ENCODE data around the gene UBE2L5. TPM values are rescaled to one million over a fixed set of nuclear protein-coding genes. Genes with fewer than 3 reads are reported as not detected.

The UBE2L5 gene
- total and polyA plus RNA-seq, 2 experiments from 2014 or later = not detected

DNA sequence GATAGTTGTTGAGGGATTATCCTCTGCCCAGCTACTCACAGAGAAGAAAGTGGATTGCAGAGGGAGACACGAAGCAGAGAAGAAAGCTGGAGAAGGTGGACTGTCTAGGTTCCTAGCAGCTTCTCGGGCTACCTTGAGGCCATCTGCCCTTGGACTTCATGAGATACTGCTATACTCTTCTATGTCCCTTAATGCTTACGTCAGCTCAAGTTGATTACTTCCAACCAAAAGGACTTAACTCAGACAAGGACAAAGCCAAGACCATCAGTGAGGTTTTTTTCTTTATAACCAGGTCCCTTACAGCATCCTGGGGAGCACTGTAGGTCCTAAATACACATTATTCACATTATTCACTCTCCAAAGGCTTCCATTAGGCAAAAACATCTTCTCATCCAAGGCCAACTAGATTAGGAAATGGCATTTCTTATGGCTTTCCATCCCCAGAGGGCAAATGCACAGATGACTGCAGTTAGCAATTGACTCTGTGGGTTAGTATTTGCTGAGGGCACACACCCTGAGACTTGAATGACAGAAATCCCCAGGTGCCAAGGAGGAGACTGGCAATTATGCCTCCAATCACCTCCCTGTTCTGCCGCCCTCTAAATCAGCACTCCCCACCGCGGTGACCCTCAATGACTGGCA lies 4.1 kb upstream of the UBE2L5 start (continued):
- TF ChIP-seq, protein P1, sequence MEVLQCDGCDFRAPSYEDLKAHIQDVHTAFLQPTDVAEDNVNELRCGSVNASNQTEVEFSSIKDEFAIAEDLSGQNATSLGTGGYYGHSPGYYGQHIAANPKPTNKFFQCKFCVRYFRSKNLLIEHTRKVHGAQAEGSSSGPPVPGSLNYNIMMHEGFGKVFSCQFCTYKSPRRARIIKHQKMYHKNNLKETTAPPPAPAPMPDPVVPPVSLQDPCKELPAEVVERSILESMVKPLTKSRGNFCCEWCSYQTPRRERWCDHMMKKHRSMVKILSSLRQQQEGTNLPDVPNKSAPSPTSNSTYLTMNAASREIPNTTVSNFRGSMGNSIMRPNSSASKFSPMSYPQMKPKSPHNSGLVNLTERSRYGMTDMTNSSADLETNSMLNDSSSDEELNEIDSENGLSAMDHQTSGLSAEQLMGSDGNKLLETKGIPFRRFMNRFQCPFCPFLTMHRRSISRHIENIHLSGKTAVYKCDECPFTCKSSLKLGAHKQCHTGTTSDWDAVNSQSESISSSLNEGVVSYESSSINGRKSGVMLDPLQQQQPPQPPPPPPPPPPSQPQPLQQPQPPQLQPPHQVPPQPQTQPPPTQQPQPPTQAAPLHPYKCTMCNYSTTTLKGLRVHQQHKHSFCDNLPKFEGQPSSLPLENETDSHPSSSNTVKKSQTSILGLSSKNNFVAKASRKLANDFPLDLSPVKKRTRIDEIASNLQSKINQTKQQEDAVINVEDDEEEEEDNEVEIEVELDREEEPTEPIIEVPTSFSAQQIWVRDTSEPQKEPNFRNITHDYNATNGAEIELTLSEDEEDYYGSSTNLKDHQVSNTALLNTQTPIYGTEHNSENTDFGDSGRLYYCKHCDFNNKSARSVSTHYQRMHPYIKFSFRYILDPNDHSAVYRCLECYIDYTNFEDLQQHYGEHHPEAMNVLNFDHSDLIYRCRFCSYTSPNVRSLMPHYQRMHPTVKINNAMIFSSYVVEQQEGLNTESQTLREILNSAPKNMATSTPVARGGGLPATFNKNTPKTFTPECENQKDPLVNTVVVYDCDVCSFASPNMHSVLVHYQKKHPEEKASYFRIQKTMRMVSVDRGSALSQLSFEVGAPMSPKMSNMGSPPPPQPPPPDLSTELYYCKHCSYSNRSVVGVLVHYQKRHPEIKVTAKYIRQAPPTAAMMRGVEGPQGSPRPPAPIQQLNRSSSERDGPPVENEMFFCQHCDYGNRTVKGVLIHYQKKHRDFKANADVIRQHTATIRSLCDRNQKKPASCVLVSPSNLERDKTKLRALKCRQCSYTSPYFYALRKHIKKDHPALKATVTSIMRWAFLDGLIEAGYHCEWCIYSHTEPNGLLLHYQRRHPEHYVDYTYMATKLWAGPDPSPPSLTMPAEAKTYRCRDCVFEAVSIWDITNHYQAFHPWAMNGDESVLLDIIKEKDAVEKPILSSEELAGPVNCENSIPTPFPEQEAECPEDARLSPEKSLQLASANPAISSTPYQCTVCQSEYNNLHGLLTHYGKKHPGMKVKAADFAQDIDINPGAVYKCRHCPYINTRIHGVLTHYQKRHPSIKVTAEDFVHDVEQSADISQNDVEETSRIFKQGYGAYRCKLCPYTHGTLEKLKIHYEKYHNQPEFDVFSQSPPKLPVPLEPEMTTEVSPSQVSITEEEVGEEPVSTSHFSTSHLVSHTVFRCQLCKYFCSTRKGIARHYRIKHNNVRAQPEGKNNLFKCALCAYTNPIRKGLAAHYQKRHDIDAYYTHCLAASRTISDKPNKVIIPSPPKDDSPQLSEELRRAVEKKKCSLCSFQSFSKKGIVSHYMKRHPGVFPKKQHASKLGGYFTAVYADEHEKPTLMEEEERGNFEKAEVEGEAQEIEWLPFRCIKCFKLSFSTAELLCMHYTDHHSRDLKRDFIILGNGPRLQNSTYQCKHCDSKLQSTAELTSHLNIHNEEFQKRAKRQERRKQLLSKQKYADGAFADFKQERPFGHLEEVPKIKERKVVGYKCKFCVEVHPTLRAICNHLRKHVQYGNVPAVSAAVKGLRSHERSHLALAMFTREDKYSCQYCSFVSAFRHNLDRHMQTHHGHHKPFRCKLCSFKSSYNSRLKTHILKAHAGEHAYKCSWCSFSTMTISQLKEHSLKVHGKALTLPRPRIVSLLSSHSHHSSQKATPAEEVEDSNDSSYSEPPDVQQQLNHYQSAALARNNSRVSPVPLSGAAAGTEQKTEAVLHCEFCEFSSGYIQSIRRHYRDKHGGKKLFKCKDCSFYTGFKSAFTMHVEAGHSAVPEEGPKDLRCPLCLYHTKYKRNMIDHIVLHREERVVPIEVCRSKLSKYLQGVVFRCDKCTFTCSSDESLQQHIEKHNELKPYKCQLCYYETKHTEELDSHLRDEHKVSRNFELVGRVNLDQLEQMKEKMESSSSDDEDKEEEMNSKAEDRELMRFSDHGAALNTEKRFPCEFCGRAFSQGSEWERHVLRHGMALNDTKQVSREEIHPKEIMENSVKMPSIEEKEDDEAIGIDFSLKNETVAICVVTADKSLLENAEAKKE (CRISPR knock-in tag; IDR thresholded peaks at IDR 0.05) = no peak
- TF ChIP-seq REST (IDR thresholded peaks at IDR 0.05; ENCODE audit: unreplicated experiment) = no peak
- TF ChIP-seq JUNB (IDR thresholded peaks at IDR 0.05; ENCODE audit: unreplicated experiment) = no peak
- no peak for TF ChIP-seq ETS1 (IDR thresholded peaks at IDR 0.05)
- TF ChIP-seq STAT1 (IDR thresholded peaks at IDR 0.05; ENCODE audit: unreplicated experiment) = no peak
- no peak for TF ChIP-seq ZNF331 (CRISPR knock-in tag; IDR thresholded peaks at IDR 0.05; ENCODE audit: low read depth)
- no peak for TF ChIP-seq NANOG (IDR thresholded peaks at IDR 0.05; ENCODE audit: borderline replicate concordance)
